Measurements from ENCODE around the gene BLCAP.

Gene BLCAP

GRCh38 chr20:37526238-37526838 is 1.3 kb downstream of the BLCAP start:
- CTCF ChIA-PET = interaction anchor here (0.6 kb wide), 2 partner anchors 91 to 443 kb away, joined by 4 read pairs; no protein-coding TSS in a partner anchor
- DNase-seq (ENCODE audit: low spot score) = peak; percentile 100
- POLR2A ChIA-PET (ENCODE audit: low non-redundant PET) = interaction anchor here (0.5 kb wide), 1 partner anchor 19 kb away, joined by 4 read pairs; no protein-coding TSS in a partner anchor
- TF ChIP-seq CTCF (conservative IDR thresholded peaks at IDR 0.05; ENCODE audit: low read depth) = no peak
- peak overlapping the region; percentile 97 for H3K27ac ChIP-seq

DNA sequence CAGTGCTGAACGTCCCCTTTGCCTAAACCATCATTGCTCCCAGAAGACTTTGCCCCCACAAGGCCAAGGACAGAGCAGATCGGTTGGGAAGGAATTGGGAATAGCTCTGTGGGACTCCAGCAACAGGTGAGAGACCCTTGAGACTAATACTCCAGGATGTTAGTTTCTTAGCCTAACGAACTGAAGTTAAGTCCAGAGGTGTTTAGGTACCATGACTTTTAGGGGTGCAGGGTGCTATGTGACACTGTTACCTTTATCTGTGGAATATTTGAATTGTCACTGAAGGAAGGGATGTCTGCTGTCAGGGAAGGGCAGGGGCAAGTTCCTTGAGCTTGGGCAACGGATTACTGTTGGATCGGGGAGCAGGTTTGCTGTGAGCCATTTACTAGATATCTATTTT is 1.9 kb downstream of the BLCAP start:
- H3K27ac ChIP-seq = peak overlapping the region; percentile 97
- TF ChIP-seq CTCF (conservative IDR thresholded peaks at IDR 0.05; ENCODE audit: low read depth) = no peak
- CTCF ChIA-PET = interaction anchor here (0.6 kb wide), 2 partner anchors 90 to 330 kb away, joined by 3 to 4 read pairs; no protein-coding TSS in a partner anchor
- DNase-seq (ENCODE audit: low spot score) = no peak
- POLR2A ChIA-PET (ENCODE audit: low non-redundant PET) = interaction anchor here (0.5 kb wide), 1 partner anchor 19 kb away, joined by 4 read pairs; no protein-coding TSS in a partner anchor

- POLR2A ChIA-PET (ENCODE audit: low non-redundant PET) = no interaction called here
- peak; percentile 100 for DNase-seq (ENCODE audit: low spot score)
- peak overlapping the region; percentile 97 for H3K27ac ChIP-seq
- CTCF ChIA-PET = interaction anchor here (0.6 kb wide), 2 partner anchors 9 to 329 kb away, joined by 3 read pairs; no protein-coding TSS in a partner anchor
- no peak for TF ChIP-seq CTCF (conservative IDR thresholded peaks at IDR 0.05; ENCODE audit: low read depth)
Measured at GRCh38 chr20:37524859-37525708, 2.6 kb downstream of the BLCAP start.

- CTCF ChIA-PET = no interaction called here
- peak overlapping the region; percentile 97 for H3K27ac ChIP-seq
- DNase-seq (ENCODE audit: low spot score) = no peak
- POLR2A ChIA-PET (ENCODE audit: low non-redundant PET) = no interaction called here
- TF ChIP-seq CTCF (conservative IDR thresholded peaks at IDR 0.05; ENCODE audit: low read depth) = no peak
Measured at GRCh38 chr20:37523911-37524700, 3.6 kb downstream of the BLCAP start.

DNA sequence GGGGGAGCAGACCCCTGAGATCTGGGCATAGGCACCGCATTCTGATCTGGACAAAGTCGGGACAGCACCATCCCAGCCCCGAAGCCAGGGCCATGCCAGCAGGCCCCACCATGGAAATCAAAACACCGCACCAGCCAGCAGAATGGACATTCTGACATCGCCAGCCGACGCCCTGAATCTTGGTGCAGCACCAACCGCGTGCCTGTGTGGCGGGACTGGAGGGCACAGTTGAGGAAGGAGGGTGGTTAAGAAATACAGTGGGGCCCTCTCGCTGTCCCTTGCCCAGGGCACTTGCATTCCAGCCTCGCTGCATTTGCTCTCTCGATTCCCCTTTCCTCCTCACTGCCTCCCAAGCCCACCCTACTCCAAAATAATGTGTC is 4.7 kb downstream of the BLCAP start:
- H3K27ac ChIP-seq = peak overlapping the region; percentile 97
- ChIA-PET CTCF (no interaction called here), POLR2A (ENCODE audit: low non-redundant PET) (no interaction called here)
- TF ChIP-seq CTCF (conservative IDR thresholded peaks at IDR 0.05; ENCODE audit: low read depth) = no peak
- DNase-seq (ENCODE audit: low spot score) = no peak

Measured in RWPE1 (cell line).